HG03095 (cell line): ENCODE measurements around the gene JPH4.

ENCODE experiments used
- ATAC-seq: cut with Tn5 transposase; IDR thresholded peaks from one replicate; pipeline ENCODE4 v1.9.1; 2021; ENCODE audit warnings: moderate library complexity; ENCODE audit not compliant: unreplicated experiment

JPH4 gene

DNA sequence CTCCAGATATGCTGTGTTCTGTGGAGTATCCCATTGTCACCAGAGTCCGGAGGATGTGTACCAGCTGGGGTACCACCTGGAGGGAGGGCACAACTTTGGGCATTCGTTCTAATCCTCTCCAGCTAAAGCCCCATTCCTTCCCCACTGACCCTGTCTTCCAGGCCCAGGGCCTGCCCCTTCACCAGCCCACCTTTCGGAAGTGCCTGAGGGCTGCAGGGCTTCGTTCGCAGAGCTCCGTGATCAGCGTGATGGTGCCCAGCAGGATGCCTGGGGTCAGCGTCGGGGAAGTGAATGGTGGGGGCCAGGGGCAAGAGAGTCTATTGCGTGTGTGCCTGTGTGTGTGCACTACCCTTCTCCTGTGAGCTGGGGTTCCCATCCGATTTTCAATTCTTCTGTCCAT is 13.0 kb downstream of the JPH4 start:
- no peak for ATAC-seq

DNA sequence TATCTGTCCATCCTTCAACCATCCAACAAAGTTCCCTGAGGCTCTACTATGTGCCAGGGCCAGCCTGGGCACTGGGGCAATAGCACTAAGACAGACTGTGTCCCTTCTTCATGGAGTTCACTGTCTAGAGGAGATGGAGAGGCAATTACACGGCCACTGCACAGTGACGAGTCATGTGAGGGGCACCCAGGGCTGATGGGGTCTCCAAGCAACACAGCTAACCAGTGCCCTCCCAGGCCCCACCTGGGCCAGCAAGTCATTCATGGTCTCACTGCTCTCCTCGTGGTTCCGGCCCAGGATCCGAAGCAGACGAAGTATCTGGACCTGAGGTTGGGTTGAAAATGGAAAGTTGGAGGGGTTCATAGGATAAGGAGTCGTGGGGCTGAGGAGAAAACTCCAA is 13.7 kb downstream of the JPH4 start:
- ATAC-seq: no peak

DNA sequence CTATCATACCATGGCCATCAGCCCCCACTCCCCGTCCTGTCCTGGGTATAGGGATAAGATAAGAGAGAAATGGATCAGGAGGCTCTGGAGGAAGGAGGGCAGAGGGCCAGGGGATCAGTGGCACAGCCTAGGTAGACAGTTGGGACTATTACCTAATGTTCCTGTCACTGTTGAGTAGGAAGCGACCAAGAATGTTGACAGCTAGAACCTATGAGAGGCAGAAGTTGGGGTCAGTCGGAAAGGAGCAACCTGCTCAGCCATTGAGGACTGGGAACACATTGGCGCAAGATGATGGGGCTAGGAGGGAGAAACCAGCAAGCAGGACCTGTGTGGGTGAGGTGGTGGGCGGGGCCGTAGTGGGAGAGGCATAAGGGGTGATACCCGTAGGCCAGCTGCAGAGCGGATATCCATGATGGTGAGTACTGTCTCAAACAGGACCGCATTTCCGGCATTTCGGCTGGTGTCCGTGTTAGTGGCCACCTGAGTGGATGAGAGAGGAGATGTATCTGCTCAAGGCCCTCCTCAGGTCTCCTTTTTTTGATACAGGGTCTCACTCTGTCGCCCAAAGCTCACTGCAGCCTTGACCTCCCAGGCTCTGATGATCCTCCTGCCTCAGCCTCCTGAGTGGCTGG is 14.3 kb downstream of the JPH4 start:
- no peak for ATAC-seq

GRCh38 chr14:23563473-23564180 is 15.0 kb downstream of the JPH4 start:
- ATAC-seq: no peak

DNA sequence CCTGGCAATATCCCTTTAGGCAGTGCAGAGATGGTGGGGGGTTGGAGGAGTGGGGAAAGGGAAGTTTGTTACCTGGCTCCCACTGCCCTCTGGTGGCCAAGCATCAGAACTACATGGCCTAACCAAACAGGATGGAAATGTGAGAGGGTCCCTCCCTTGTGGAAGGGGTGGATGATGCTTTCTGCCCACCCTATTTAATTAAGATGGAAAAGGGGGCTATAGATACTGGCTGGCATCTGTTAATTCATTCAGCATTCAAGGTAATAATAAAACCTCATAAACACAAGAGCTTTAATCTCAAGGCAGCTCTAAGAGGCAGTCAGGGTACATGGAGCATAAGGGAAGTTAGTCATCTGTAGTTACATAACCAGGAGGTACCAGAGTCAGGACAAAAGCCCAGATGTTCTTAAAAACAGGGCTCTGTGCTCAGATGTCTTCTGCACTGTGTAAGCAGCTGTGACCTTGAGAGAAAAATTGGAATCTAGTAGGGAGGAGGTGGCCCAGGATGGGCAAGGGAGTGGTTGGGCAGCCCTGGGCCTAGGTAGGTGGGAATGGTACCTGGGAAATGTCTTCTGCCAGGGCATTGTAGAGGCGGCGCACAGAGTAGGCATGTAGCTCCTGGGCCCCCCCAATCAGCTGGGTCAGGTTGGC is 15.6 kb downstream of the JPH4 start:
- ATAC-seq: no peak

DNA sequence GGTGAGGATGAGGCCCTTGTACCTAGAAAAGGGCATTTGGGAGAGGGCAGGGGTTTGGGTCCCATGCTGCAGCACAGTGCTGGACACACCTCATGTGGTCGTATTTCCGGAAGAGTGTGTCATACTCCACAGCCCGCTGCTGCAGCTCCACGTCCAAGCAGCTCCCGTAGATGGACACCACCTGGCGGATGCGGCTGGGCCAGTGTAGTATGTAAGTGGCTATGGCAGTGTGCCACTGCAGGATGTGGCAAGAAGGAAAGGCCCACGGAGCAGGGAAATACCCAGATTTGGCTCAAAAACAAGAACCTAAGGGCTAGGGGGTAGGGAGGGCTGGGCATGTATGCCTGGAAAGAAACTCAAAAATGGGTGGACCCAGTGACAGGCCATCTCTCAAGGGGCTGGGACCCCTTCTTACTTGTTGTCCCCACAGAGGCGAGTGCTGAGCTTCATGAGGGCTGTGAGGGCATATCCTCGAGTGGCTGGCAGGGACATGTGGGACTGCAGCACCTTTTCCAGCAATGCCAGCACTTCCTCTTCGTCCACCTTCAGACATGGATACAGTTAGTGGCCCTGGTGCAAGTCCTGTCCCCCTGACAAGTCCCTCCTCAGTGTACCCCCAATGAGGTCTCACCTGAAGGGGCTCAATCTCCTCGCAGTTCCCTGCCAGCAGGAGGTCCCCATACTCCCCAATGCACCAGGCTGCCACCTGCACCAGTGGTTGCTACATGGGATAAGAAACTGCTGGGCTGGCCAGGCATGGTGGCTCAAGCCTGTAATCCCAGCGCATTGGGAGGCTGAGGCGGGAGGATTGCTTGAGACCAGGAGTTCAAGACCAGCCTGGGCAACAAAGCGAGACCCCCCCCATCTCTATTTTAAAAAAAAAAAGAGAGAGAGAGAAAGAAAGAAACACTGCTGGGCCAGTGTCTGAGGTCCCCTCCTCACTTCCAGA is 16.4 kb downstream of the JPH4 start:
- no peak for ATAC-seq

- no peak for ATAC-seq
Observed at GRCh38 chr14:23561259-23561658, 17.3 kb downstream of the JPH4 start.

DNA sequence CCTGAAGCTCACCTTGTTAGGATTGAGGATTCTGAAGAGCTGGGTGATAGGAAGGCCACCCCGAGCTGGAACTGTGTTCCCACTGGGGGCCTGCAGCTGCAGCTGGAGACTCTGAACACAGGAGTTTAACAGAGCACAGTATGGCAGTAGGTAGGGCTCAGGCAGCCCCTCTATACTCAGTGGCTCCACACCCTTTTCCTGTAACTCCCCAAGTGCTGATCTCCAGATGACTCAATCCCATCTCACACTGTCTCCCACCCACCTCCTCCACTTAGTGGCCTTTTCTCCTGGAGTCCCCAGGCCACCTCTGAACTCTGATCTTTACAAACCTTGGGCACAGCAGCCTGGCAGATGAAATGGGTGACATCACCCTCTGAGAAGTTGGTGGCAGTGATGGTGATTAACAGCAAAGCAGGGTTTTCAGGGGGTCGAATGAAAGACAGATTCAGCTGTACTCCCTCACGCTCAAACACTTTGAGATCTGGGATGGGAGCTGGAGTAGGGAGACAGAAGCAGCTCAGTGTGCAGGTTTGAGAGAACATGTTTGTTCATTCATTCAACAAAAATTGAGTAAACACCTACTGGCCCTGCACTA is 18.6 kb downstream of the JPH4 start:
- ATAC-seq: no peak

DNA sequence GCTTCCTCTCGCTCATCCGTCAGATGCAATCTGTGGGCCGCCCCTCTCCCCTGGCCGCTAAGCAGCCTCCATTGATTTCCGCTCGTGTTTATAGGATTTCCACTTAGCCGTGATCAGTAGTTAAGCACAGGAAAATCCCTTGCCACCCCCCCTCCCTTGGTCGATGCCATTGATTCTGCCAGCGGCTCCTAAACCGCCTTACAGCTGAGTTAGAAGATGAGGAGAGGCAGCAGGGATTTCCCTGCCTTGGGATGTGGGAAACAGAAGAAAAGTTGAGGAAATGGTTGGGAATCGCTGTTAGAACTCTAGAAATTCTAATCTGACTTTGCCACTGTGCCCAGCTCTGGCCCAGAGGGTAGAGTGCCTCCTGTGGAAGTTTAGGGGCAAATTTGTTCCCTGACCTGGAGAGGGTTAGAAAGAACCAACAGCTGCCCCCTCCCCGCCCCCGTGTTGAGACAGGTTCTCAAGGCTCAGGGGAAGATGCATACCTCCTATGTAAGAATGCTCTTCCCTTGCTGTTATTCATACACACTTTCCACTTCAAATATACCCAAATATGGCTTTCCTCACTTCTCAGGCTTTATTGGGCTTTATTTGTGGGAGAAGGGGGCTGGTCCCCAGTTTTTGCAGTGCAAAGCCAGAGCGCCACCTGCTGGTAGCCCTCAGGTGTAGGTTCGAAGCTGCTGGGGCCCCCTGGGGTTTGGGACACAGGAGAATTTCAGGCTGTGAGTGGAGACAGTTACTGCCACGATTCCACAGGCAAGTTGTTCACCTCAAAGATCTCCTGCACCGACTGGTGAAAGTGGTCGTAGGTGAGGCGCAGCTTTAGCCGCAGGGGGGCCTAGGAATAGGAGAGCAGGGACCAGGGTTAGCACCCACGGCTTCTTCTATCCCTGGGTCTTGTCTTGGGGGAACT is 19.3 kb downstream of the JPH4 start:
- no peak for ATAC-seq

GRCh38 chr14:23558346-23559009 is 20.1 kb downstream of the JPH4 start:
- no peak for ATAC-seq

DNA sequence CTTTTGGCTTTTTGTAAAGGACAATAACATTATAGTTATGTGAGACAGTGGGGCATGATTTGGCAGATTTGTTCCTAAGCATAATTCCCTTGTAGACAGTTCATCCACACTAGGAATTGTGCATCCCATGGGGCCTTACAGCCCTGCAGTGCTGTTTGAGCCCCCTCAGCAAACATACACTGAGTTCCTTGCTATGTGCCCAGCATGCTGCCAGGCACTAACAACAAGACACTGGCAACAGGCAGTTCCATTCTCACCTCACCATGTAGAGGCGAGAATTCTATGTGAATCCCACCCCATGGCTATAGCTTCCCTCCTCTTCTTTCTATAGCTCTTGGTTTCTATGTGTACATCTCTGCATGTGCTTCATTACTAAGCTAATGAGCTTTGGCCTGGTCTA is 20.6 kb downstream of the JPH4 start:
- no peak for ATAC-seq

DNA sequence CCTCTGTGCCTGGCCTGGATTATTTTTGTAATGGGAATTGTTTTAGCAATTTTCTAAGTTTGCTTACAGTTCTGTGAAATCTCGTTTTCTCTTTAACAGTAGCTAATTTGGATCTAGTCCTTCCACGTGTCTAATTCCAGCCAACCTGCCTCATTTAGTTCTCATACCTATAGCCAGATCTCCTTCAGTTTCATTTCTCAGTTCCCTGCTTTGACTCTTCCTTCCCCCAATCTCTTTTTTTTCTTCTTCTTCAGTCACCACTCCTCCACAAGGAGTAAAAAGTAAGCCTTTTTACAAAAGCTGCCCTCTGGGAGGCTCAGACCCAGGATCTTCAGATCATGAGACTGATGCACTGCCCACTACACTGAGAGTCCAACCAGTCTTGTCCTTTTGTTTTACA is 21.1 kb downstream of the JPH4 start:
- no peak for ATAC-seq

- no peak for ATAC-seq
Observed at GRCh38 chr14:23556700-23557440, 21.7 kb downstream of the JPH4 start.

DNA sequence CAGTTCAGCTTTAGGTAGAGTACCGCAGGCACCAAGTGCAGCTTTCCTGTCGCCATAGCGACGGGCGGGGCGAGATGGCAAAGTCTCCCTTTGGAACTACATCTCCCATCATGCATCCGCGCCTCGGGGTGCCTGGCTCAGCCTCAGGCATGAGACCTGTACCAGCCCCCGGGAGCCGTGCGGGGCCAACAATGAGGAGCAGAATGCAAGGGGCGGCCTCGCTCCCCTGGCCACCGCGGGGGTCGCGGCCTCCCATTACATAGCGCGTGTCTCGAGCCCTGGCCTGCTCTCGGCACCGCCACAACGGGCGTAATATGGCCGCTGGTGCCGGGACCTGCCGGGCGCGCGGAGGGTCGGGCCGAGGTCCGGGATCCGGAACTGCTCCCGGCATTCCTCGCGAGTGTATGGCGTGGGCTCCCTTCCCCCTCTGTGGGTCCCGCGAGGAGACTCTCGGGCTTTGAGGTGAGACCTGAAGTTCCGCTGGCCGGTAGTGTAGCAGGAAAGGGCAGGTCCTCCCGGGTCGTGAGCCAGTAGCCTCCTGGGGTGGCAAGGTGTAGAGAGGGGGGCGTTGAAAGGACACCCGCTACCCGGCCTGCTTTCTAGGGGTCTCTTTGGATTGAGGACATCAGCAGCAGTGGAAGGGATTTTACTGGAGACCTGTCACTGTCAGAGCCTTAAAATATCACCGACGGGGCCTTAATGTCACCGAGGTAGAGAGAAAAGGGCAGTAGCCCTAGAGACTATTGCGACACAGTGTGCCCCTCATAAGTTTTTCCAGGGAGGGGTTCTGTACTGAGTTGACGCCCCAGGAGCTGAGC is 22.5 kb downstream of the JPH4 start, which contains the start of gene THTPA:
TSS of gene THTPA (plus strand) at position 390 of the 818 bp plus-strand sequence. CDS start 487 bp downstream, outside the sequence.
- ATAC-seq: peak; percentile 78

- peak; percentile 3 for ATAC-seq
Observed at GRCh38 chr14:23555533-23555881, 23.1 kb downstream of the JPH4 start.

GRCh38 chr14:23551266-23552028 is 27.1 kb downstream of the JPH4 start, which contains the start of gene ZFHX2:
ZFHX2 (minus strand) TSS chr14:23551765; CDS start chr14:23535325, 16,440 bp downstream.
- ATAC-seq: peak; percentile 53

GRCh38 chr14:23550812-23551265 is 27.8 kb downstream of the JPH4 start:
- no peak for ATAC-seq
